HG03139 (cell line): ENCODE measurements around the gene FSTL3.
"Not testable (repeated sequence)": the region's sequence is repeated elsewhere in the genome, so short reads cannot be mapped to it uniquely, and the experiment has no call there.

Experiments used
- ATAC-seq: cut with Tn5 transposase; IDR thresholded peaks from one replicate; pipeline ENCODE4 v1.9.1; 2021; ENCODE audit not compliant: unreplicated experiment

The FSTL3 gene

GRCh38 chr19:709196-709964 lies 33.2 kb downstream of the FSTL3 start:
- ATAC-seq, result no peak

GRCh38 chr19:709965-710571 lies 33.9 kb downstream of the FSTL3 start:
- ATAC-seq, result no peak

- ATAC-seq, result no peak
Observed at GRCh38 chr19:710767-711166, 34.6 kb downstream of the FSTL3 start.

GRCh38 chr19:711254-711653 lies 35.1 kb downstream of the FSTL3 start:
- ATAC-seq, result no peak

DNA sequence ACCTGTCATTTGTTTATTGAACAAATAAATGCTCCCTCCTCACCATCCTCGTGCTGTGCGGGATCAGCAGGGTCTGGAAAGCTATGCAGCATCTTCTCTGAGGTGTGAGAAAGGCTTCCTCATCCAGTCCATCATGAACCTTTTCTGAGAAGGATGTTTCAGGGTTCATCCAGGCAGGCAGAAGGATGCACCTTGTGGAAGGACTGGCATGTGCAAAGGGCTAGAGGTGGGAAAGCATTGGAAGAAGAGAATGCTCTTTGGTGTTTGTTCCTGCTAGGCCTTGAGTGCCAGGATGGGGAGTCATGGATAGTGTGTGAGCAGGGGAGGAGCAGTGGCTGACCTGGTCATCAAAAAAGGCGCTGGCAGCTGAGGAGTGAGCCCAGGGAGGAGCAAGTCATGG lies 39.2 kb downstream of the FSTL3 start:
- ATAC-seq, result no peak

- no peak for ATAC-seq
Observed at GRCh38 chr19:718251-718951, 42.2 kb downstream of the FSTL3 start.

DNA sequence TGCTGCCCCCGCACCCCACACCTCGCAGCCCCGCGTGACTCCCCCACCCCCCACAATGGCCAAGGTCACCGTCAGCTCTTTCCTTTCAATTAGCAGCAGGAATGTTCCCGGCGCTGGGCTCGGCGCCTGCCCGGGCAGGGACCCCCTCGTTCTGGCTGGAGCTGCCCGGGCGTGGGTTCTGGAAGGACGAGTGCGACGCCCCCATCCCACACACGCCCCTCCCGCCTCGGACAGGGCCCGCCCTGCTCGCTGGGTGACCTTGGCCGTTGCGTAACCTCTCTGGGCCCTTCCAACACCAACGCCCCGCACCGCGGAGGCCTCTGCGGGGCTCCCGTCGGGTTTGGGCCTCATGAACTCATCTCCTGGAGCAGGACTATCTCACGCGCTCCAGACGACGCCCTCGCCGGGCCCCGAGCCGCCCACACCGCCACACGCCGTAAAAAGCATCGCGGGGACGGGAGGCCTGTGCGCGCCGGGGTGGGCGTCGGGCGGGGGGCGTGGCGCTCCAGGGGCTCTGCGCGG lies 42.9 kb downstream of the FSTL3 start:
- ATAC-seq, result no peak

DNA sequence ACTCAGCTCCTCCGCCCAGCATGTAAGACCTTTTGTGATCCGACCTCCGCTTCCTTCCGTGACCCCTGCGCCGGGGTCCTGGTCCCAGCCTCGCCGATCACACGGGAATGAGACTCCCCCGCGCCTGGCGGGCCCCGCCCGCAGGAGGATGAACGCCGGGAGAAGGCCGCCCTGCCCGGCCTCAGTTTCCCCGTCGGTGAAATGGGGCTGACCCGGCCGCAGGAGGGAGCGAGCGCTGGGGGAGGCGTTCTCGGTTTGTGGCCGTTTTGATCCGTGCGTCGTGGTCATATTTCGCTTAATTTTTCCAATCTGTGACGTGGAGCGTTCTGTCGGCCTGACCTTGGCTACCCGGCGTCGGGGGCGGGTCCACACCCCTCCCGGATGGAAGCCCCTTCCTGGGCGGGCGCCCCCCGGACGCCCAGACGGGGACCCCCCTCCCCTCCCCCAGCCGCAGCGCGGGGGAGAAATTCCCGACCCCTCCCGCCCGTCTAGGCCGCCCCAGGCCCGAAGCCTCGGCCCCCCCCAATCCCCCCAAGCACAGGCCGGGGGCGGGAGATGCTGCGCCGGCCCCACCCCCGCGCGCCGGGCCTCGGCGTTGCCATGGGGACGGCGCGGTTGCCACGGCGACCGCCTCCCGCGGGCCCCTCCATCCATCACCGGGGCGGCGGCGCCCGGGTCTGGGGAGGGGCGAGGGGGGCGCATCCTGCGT lies 43.6 kb downstream of the FSTL3 start:
- no peak for ATAC-seq

DNA sequence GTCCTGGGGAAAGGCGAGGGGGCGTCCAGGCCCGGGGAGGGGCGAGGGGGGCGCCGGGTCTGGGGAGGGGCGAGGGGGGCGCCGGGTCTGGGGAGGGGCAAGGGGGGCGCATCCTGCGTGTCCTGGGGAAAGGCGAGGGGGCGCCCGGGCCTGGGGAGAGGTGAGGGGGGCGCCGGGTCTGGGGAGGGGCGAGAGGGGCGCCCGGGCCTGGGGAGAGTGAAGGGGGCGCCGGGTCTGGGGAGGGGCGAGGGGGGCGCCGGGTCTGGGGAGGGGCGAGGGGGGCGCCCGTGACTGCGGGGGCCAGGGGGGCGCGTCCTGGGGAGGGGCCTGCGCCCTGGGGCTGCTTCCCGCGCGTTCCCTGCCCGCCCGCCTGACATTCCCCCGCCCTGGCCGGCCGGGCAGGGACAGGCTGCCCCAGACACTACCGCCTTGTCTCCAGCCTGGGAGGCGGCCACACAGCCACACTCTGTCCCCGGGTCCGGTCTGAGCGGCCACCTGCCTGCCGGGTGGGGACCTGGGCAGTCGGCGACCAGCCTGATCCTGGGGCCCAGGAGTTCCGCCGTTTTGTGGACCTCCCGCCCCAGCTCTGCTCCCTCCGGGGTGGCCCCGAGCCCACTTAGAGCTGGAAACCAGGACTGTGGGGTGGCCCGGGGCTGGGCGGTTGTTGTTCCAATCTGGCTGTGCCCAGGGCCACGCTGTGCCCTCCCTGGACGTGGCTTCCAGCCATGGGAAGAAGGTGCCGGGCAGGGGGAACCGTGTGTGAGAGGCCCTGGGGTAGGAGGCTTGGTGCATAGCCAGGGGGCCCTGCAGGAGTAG lies 44.4 kb downstream of the FSTL3 start:
- no peak for ATAC-seq

DNA sequence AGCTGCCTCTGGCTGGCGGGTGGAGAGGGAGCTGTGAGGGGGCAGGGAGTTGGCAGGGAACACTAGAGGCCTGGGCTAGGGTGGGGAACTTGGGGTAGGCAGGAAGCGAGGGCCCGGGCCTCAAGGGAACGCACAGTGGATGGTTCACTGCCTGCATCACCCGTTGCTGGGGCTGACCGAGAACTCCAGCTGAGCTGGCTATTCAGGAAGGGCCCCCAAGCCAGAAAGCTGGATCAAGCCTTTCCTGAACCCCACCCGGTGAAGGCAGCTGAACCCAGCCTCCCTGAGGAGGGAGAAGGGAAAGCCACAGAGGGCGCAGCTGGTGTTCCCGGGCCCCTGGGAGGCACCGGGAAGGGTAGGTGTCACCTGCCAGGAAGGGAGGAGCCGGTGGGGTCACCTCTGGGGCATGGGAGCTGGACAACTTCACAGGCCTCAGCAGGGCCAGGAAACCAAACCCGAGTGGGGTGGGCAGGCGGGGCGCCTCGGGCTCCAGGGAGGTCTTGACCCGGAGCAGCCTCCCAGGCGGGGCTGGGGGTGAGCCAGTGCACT lies 46.4 kb downstream of the FSTL3 start:
- ATAC-seq, result no peak

GRCh38 chr19:723247-723646 lies 47.1 kb downstream of the FSTL3 start:
- ATAC-seq, result no peak

DNA sequence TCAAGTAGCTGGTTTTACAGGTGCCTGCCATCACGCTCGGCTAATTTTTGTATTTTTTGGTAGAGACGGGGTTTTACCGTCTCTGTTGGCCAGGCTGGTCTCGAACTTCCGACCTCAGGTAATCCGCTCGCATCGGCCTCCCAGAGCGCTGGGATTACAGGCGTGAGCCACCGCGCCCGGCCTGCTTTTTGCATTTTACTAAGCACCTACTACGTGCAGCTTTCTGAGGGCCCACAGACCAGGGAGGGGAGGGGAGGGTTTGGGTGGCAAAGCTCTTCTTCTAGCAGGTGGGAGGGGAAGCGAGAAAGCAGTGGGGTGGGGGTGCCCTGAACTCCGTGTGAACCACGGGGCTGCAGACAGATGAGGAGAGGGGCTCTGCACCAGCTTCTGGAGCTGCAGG lies 47.5 kb downstream of the FSTL3 start:
- ATAC-seq, result no peak

- no peak for ATAC-seq
Observed at GRCh38 chr19:725461-726089, 49.4 kb downstream of the FSTL3 start.

GRCh38 chr19:726993-727956 lies 51.1 kb downstream of the FSTL3 start:
- ATAC-seq, result no peak

- ATAC-seq, result no peak
Observed at GRCh38 chr19:728011-728410, 51.8 kb downstream of the FSTL3 start.

- ATAC-seq, result not testable (repeated sequence)
Observed at GRCh38 chr19:729564-729963, 53.4 kb downstream of the FSTL3 start.

GRCh38 chr19:729965-730668 lies 53.9 kb downstream of the FSTL3 start:
- no peak for ATAC-seq

- ATAC-seq, result no peak
Observed at GRCh38 chr19:731000-731399, 54.8 kb downstream of the FSTL3 start.
